NT2/D1 (cell line): ENCODE results near the gene POU5F1.

Experiments
- YY1 ChIP-seq: IDR thresholded peaks from 2 replicates; pipeline ENCODE4 v1.6.1; 2011; ENCODE audit not compliant: insufficient read length, insufficient read depth
- ZNF274 ChIP-seq: IDR thresholded peaks from 2 replicates; pipeline ENCODE4 v1.6.1; 2011; ENCODE audit warnings: mild to moderate bottlenecking, low read depth, low read length

- TF ChIP-seq ZNF274 (no peak), YY1 (no peak)
Observed at GRCh38 chr6:31138982-31139381, 31.5 kb downstream of the POU5F1 start, which contains the start of gene PSORS1C2.
